HepG2 (cell line): Measurements from ENCODE around the gene MORN5. TPM values are rescaled to one million over a fixed set of nuclear protein-coding genes. Genes with fewer than 3 reads are reported as not detected.

ENCODE experiments used
- ATAC-seq: fragments of 200-7000 bp; cut with Tn5 transposase; 3 replicates; pipeline ENCODE4 v1.9.1; 2020; ENCODE audit warnings: mild to moderate bottlenecking, moderate library complexity
- BruUV-seq: library from RNA; stranded (reverse); fragments of 400-500 nt; replicated peaks from 2 replicates; lab custom pipeline; 2021; lab: Mats Ljungman, UMichigan
- CTCF ChIA-PET: fragments of 300-600 bp; formaldehyde crosslinking; extraction: SDS; loops from one replicate; lab custom pipeline; 2021; ENCODE audit warnings: low total read pairs, inconsistent platforms, low intra/inter-chr PET ratio; lab: Yijun Ruan, JAX
- POLR2A ChIA-PET: fragments of 350-600 bp; sonication (Branson Sonifier 250); formaldehyde crosslinking; loops from one replicate; lab custom pipeline; 2020; ENCODE audit warnings: antibody characterized with exemption, inconsistent platforms; lab: Yijun Ruan, JAX
- DNase-seq: peaks from one replicate; pipeline ENCODE4 v3.0.0-alpha.2; 2015; ENCODE audit warnings: low spot score
- FAIRE-seq: peaks from 3 replicates; lab custom pipeline; 2011; peaks lifted over from hg19 to GRCh38; lab: Jason Lieb, UNC
- H2AFZ ChIP-seq: one replicate; pipeline ENCODE4 v1.6.1; 2011; ENCODE audit warnings: low read length, inconsistent platforms
- H3K27ac ChIP-seq: fragments of 300-600 bp; 3 replicates; pipeline ENCODE4 v1.8.0; 2011; ENCODE audit warnings: mixed run types, mild to moderate bottlenecking, mixed read lengths, low read length, inconsistent platforms; ENCODE audit not compliant: insufficient read depth; ENCODE audit errors: extremely low read length
- H3K27me3 ChIP-seq, 2 experiments: fragments of 200-600 bp in 1 of 2; 2 replicates in 1 of 2; 3 replicates in 1 of 2; pipeline versions ENCODE4 v1.6.0 to v1.8.0; 2011; ENCODE audit warnings: low read length in 2 of 2, mild to moderate bottlenecking in 2 of 2, moderate library complexity in 2 of 2, inconsistent platforms in 1 of 2; ENCODE audit not compliant: insufficient read depth in 2 of 2, control insufficient read depth in 1 of 2
- H3K36me3 ChIP-seq, 2 experiments: fragments of 200-600 bp in 1 of 2; replicated peaks in 1 of 2; 2 replicates in 1 of 2; 3 replicates in 1 of 2; pipeline versions ENCODE4 v1.5.1 to v1.8.0; 2011; ENCODE audit warnings: low read length in 2 of 2, inconsistent platforms in 1 of 2; ENCODE audit not compliant: insufficient read depth in 2 of 2, control insufficient read depth in 1 of 2
- H3K4me1 ChIP-seq: 2 replicates; pipeline ENCODE4 v1.5.1; 2012; ENCODE audit warnings: low read length, inconsistent platforms; ENCODE audit not compliant: insufficient read depth
- H3K4me2 ChIP-seq: 2 replicates; pipeline ENCODE4 v1.6.0; 2011; ENCODE audit warnings: low read depth, low read length, inconsistent platforms
- H3K4me3 ChIP-seq, 3 experiments: fragments of 200-600 bp in 1 of 3; sonication (generic), shearing (Covaris generic) in 1 of 3; replicated peaks in 1 of 3; 2 replicates each; pipeline ENCODE4 v1.5.1; 2011 to 2016; ENCODE audit warnings: low read length in 3 of 3, inconsistent platforms in 2 of 3, low read depth in 2 of 3, mild to moderate bottlenecking in 2 of 3, control low read depth in 1 of 3, mixed read lengths in 1 of 3; ENCODE audit not compliant: insufficient read depth in 1 of 3
- H3K79me2 ChIP-seq: one replicate; pipeline ENCODE4 v1.6.1; 2011; ENCODE audit warnings: low read length, inconsistent platforms; ENCODE audit not compliant: insufficient read depth
- H3K9ac ChIP-seq: 2 replicates; pipeline ENCODE4 v1.6.0; 2011; ENCODE audit warnings: mild to moderate bottlenecking, low read depth, low read length, inconsistent platforms; ENCODE audit not compliant: insufficient read depth
- H3K9me3 ChIP-seq: 2 replicates; pipeline ENCODE4 v1.5.1; 2012; ENCODE audit warnings: mild to moderate bottlenecking, low read length
- H4K20me1 ChIP-seq: 2 replicates; pipeline ENCODE4 v1.6.0; 2011; ENCODE audit warnings: inconsistent platforms, mild to moderate bottlenecking, low read length, moderate library complexity; ENCODE audit not compliant: insufficient read depth
- AGO2 ChIP-seq: fragments of 200-400 bp; formaldehyde crosslinking; optimal IDR thresholded peaks from 2 replicates; pipeline ENCODE3; 2017; ENCODE audit warnings: mild to moderate bottlenecking, low read depth, low read length, moderate library complexity
- CREB1 ChIP-seq, 2 experiments: fragments of 450-650 bp in 1 of 2; IDR thresholded peaks; 2 replicates each; pipeline ENCODE4 v1.6.1; 2016 to 2017; ENCODE audit warnings: control low read depth in 1 of 2, mild to moderate bottlenecking in 1 of 2, missing compliant biosample characterization in 1 of 2, missing genetic modification characterization in 1 of 2
- DRAP1 ChIP-seq: IDR thresholded peaks from 2 replicates; pipeline ENCODE4 v1.6.1; 2016; ENCODE audit warnings: missing genetic modification reagents, missing compliant biosample characterization
- FOXJ3 ChIP-seq: sonication (generic); formaldehyde crosslinking; IDR thresholded peaks from 2 replicates; pipeline ENCODE4 v1.4.0; 2020; ENCODE audit warnings: missing genetic modification reagents, mild to moderate bottlenecking, borderline replicate concordance
- KDM6A ChIP-seq: IDR thresholded peaks from 2 replicates; pipeline ENCODE4 v1.6.1; 2016; ENCODE audit warnings: low read depth
- NBN ChIP-seq: fragments of 450-650 bp; conservative IDR thresholded peaks from 2 replicates; pipeline ENCODE4 v1.6.1; 2017
- PRDM15 ChIP-seq: sonication (generic); formaldehyde crosslinking; IDR thresholded peaks from 2 replicates; pipeline ENCODE4 v1.4.0; 2020; ENCODE audit warnings: missing genetic modification reagents
- TP53 ChIP-seq: sonication (generic); formaldehyde crosslinking; conservative IDR thresholded peaks from 2 replicates; pipeline ENCODE4 v1.4.0; 2020; ENCODE audit warnings: missing genetic modification reagents
- ZNF512B ChIP-seq: sonication (generic); formaldehyde crosslinking; IDR thresholded peaks from 2 replicates; pipeline ENCODE4 v1.5.1; 2020; ENCODE audit warnings: missing genetic modification reagents, mild to moderate bottlenecking, borderline replicate concordance
- ZNF513 ChIP-seq: sonication (generic); formaldehyde crosslinking; conservative IDR thresholded peaks from 2 replicates; pipeline ENCODE4 v1.5.0; 2020; ENCODE audit warnings: missing genetic modification reagents
- ZNF552 ChIP-seq: sonication (generic); formaldehyde crosslinking; IDR thresholded peaks from 2 replicates; pipeline ENCODE4 v1.9.0; 2022; ENCODE audit warnings: missing genetic modification reagents, mild to moderate bottlenecking, borderline replicate concordance
- ZNF557 ChIP-seq: sonication (generic); formaldehyde crosslinking; IDR thresholded peaks from 2 replicates; pipeline ENCODE4 v1.4.0; 2020; ENCODE audit warnings: missing genetic modification reagents
- ZNF704 ChIP-seq: sonication (generic); formaldehyde crosslinking; IDR thresholded peaks from 2 replicates; pipeline ENCODE4 v1.8.1; 2023; ENCODE audit warnings: mild to moderate bottlenecking, inconsistent platforms, moderate library complexity, missing genetic modification reagents, borderline replicate concordance
- ZSCAN22 ChIP-seq: sonication (generic); formaldehyde crosslinking; IDR thresholded peaks from 2 replicates; pipeline ENCODE4 v1.4.0; 2020; ENCODE audit warnings: mild to moderate bottlenecking, missing genetic modification reagents
- WGBS: methylation state at CpG from one replicate; pipeline ENCODE4 v1.1.6; 2017; ENCODE audit warnings: low lambda C conversion rate; 5-methylcytosine and 5-hydroxymethylcytosine counted together
- in situ Hi-C: cut with HindIII; loops from 2 replicates; pipeline ENCODE4 v1.10.0; 2017; ENCODE audit warnings: low pct_unique_long_range_greater_than_20kb; ENCODE audit not compliant: extremely low pct_ligation_motif_present
- intact Hi-C: fragments of 100-400 bp; cut with micrococcal nuclease; formaldehyde crosslinking; loops from one replicate; pipeline ENCODE4 v1.10.0; 2022; ENCODE audit not compliant: unreplicated experiment
- polyA plus RNA-seq, 8 experiments: library from polyadenylated mRNA; depleted of rRNA in 3 of 8; stranded (reverse) in 7 of 8; unstranded in 1 of 8; fragments of >200 nt; fragmentation: Illumina TruSeq in 4 of 8; extraction: Trizol in 4 of 8; gene quantifications; 2 replicates each; pipeline versions ENCODE4 v1.2.1 to v1.2.3, GENCODE V29; 2011 to 2016; ENCODE audit warnings: low read depth in 4 of 8, missing spikeins in 1 of 8, mixed read lengths in 1 of 8; ENCODE audit not compliant: insufficient read depth in 1 of 8
- total RNA-seq, 5 experiments: library from RNA; depleted of rRNA; stranded (reverse); fragments of >200 nt; fragmentation: Illumina TruSeq; extraction: Trizol; gene quantifications; 2 replicates each; pipeline ENCODE4 v1.2.3, GENCODE V29; 2016; ENCODE audit warnings: low read depth in 1 of 5

Gene MORN5
- total and polyA plus RNA-seq, 2 of the 13 experiments (the other 11 are each of a cell fraction or from before 2014, with no cell fraction given), result not detected

GRCh38 chr9:122110100-122110833 is 49.4 kb upstream of the MORN5 start:
- H3K9me3 ChIP-seq, result no peaks in the 10 kb centered on the region
- ATAC-seq (no peak), DNase-seq (no peak), FAIRE-seq (no peak)
- H3K36me3 ChIP-seq, result no peaks in the 10 kb centered on the region
- BruUV-seq, result no TSS peak
- no peaks in the 10 kb centered on the region for H3K4me1 ChIP-seq
- in situ Hi-C loops (no loop called here), intact Hi-C loops (no loop called here)
- H3K4me2 ChIP-seq, result no peak overlapping the region
- H3K79me2 ChIP-seq, result no peaks in the 10 kb centered on the region
- H3K9ac ChIP-seq, result no peak overlapping the region
- CTCF ChIA-PET, result no interaction called here
- H3K4me3 ChIP-seq, result no peak overlapping the region
- peaks cover 0 to 3% of the 10 kb centered on the region in 2 experiments; a peak in 1 of 5 replicates for H3K27me3 ChIP-seq
- no peak overlapping the region for H3K27ac ChIP-seq
- TF ChIP-seq AGO2 (no peak), PRDM15 (CRISPR knock-in tag) (no peak), ZNF704 (no peak), ZSCAN22 (no peak), ZNF513 (CRISPR knock-in tag) (no peak), ZNF552 (CRISPR knock-in tag) (no peak), ZNF557 (CRISPR knock-in tag) (no peak), DRAP1 (CRISPR knock-in tag) (no peak), FOXJ3 (CRISPR knock-in tag) (no peak), TP53 (no peak), NBN (no peak), KDM6A (CRISPR knock-in tag) (no peak), ZNF512B (no peak), CREB1 (IDR thresholded peaks at IDR 0.05) (no peak), CREB1 (CRISPR knock-in tag; IDR thresholded peaks at IDR 0.05) (no peak)
- H2AFZ ChIP-seq, result no peak overlapping the region
- WGBS, result 4% methylated on average over 5 of the region's 7 CpGs
- no peaks in the 10 kb centered on the region for H4K20me1 ChIP-seq
- POLR2A ChIA-PET, result no interaction called here
